HG02870 (cell line): ENCODE measurements around the gene NPR3.
"Not testable (repeated sequence)": the region's sequence is repeated elsewhere in the genome, so short reads cannot be mapped to it uniquely, and the experiment has no call there.

Source experiments
- ATAC-seq: cut with Tn5 transposase; IDR thresholded peaks from one replicate; pipeline ENCODE4 v1.9.1; 2021; ENCODE audit warnings: mild to moderate bottlenecking, moderate library complexity; ENCODE audit not compliant: unreplicated experiment

The NPR3 gene

DNA sequence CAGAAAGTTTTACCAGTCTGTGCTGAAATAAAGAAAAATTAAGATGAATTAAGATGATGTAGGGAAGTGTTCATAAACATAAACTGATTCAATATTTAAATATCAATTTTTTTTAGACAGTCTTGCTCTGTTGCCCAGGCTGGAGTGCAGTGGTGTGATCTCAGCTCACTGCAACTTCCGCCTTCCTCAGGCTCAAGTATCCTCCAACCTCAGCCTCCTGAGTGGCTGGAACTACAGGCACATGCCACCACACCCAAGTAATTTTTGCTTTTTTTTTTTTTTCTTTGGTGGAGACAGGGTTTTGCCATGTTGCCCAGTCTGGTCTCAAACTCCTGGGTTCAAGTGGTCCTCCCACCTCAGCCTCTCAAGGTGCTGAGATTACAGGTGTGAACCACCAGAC lies 94.3 kb downstream of the NPR3 start:
- ATAC-seq = not testable (repeated sequence)

DNA sequence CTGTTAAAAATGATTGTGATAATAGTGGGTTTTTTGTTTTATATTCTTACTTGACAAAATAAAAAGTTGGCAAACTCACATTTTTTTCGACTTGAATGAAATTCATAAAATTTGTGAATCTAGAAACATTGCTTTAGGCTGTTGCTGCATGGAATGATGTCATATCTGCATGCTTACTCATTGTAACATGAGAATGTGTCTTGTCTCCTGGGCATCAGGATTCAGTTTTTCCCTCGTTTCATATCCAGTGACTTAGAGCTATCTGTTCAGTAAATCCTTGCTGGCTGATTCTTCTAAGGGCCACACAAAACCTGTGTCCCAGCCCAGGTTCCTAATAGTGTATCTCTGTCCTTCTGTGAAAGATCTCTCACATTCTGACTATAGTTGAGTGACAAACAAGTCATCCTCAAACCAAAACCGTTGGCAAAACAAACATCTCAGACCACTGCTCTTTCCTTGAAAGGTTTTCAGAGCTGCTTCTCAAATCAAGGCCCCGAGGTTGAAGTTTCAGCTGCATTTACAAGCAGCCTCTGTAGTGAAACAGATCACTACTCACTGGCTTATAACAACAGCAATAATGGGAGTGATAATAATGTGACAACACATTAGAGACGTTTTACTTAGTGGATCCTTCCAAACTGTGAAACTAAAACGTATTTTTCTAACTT lies 95.0 kb downstream of the NPR3 start:
- no peak for ATAC-seq

DNA sequence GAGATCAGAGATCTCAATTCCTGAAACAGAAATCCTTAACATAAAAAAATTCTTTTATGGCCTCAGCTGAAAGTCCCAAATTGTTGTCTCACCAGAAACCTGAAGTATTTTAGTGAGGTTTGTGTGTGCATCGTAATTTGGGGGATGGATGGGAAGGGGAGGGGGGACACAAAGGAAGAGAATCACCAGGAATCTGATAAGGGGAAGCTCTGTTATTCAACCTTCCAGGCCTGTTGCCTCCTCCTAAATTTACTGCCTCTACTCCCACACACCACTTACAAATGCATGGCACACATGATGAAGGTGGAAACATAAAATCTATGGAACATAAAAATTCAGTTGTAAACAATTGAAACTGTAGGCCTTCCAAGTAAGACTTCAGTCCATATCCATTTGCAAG lies 97.7 kb downstream of the NPR3 start:
- ATAC-seq = no peak

DNA sequence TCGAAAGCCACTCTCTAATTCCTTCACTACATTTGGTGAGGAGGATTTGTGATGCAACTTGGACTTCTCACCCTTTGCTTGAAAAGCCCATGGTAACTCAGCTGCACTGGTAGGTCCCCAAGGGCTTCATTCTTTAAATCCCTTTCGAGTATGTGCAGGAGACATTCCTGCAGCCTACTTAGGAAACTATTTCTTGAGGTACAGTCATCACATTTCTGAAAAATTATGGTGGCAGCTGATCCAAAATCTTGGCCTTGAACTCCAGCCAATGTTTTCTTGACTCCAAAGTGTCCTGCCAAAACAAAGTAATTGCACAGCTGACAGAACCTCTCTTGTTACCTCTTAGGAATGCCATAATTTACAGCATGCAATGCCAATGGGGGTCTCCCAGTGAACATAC lies 99.7 kb downstream of the NPR3 start:
- ATAC-seq = no peak

DNA sequence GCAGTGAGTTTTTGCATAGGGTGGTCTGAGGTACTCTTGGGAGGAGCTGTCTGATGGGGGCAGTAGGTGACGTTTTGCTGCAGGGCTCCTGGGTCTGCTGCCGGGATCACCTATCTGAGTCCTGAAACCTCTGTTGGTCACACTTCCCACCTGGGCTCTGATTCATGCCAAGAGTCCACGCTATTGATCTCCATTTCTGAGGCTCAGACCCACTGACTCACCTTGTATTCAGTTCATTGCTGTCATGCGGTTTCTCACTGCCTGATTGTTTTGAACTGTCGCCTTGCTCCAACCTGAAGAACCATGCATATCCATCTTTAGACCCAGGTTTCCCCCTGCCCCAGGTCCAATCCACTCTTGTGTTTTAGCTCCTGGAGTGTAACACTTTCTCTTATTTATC lies 101.3 kb downstream of the NPR3 start:
- no peak for ATAC-seq

DNA sequence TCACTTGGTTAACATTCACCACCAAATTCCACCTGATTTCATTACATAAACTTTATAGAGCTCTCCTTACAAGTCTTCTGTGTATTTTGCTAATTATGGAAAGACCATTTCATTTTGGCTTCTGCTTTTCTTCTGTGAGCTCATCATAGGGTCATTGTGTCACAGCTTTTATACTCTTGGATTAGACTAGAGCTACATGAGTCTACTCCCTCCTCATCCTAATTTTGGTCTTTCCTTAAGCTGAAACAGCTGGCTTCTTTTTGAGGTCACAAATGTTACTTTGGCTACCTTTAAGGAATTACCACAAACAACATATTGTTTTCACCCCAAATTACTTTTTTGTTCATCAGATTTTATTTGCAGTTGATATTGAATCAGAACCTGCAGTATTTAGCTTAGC lies 103.0 kb downstream of the NPR3 start:
- ATAC-seq = no peak

DNA sequence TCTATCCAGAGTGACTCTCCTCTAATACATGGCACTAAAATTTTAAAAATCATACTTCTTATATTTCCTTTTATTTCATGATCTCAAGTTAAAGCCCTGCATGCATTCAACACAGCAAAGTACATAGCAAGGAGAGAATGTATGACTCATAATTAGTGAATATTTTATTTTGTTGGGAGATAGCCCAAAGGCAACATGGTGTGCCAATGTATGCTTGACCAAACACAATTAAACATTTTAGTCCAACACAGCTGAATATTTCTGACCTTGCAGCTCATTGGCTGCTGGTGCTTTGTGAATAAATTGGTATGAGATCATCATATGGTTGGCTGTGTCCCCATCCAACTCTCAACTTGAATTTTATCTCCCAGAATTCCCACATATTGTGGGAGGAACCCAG lies 103.5 kb downstream of the NPR3 start:
- ATAC-seq = no peak

DNA sequence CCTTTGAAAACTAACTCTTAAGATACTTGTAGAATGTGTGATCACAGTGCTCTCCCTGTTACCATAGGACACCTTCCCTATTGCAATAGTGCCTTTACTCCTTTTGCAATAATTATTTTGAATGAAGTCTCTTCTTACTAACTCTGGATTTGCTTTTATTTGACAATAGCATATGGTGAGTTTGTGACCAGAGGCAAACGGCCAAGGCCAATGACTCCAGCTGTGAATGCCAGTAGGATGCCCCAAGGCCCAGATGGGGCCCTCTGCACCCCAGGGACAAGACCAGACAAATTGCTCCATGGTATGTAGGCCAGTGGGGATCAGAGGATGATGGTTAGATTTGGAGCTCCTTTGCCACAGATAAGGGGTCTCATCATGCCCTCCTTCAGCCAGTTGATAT lies 116.9 kb downstream of the NPR3 start:
- ATAC-seq = no peak

DNA sequence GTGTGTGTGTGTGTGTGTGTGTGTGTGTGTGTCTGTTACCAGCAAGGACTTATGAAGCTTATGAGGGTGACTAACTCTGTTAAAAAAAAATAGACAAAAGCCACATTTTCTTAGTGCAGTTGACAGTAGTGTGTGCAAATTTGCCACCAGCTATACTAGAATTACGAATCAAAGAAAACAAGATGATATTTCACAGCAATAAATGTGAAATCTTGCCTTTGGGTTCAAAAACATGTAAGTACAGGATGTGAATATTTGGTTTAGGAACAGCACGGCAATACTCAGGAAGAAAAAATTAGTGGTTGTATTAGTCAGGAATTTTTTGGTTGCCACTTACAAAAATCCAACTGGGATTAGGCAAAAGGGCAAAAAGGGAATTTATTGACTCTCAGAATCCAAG lies 117.4 kb downstream of the NPR3 start:
- ATAC-seq = no peak

DNA sequence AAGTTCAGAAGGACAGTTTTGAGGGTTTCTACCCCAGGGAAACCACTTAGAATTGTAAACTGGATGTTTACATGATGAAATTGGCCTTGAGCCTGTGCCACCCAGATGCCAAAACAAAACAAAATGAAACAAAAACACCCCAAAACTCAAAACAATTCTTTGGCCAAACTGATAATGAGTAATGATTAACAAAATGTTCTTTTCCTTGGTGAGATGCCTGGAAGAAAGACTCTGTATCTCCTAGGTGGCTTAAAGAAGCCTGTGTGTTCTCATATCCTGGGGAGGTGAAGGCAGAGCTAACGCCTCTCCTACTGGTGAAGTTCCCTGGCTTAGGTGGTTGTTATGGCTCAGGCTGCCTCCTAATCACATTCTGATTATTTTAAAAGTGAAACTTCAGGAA lies 120.5 kb downstream of the NPR3 start:
- ATAC-seq = no peak

DNA sequence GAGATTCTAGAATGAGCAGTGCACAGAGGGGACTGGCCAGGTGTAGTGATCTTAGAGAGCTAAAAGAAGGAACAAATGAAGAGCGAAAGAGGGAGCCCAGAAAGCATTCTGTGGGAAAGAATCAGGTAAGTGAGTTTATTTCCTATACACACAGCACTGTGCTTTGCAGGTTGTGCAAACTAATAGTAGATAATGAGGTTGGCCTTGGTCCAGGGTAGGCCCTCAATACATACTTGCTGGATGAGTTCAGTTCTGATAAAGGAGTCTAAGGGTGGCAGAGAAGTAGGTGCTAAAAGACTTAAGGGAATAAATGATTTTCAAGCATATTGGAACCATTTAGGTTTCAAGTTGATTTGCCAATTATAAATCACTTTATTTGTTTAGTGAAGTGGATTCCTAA lies 122.0 kb downstream of the NPR3 start:
- no peak for ATAC-seq

DNA sequence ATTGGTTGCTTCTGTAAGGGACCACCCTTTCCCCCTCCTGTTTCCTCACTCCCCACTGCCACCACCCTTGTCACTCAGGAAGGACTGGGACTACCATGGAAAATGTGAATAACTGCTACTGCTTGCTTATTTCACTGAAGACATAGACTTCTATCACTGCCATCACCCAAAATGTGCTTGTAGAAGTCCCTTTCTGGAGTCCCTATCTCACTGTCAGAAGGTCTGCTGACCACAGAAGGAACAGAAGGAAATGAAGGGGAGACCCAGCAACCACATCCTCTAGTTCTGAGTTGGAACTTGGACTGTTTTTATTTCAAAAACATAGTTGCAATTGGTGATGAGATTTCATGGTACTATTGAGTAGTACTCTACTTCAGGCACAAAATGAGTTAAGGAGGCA lies 122.5 kb downstream of the NPR3 start:
- no peak for ATAC-seq

DNA sequence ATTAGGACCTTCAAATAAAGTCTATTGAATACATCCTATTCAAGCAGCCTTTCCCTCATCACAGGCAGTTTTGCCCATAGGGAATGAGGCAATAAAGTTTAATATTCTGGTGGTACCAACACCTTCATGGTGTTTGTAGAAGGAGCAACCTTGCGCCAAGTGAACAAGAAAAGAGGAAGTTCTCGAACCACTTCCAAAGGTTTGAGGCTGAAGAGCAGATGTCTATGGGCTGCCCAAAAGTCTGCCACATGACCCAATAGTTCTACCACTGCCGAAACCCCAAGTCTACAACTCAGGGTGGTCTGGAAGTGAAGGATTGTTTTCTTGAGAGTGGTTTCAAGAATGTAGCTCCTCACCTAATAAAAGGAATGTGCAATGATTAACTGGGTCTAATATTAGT lies 123.1 kb downstream of the NPR3 start:
- no peak for ATAC-seq

DNA sequence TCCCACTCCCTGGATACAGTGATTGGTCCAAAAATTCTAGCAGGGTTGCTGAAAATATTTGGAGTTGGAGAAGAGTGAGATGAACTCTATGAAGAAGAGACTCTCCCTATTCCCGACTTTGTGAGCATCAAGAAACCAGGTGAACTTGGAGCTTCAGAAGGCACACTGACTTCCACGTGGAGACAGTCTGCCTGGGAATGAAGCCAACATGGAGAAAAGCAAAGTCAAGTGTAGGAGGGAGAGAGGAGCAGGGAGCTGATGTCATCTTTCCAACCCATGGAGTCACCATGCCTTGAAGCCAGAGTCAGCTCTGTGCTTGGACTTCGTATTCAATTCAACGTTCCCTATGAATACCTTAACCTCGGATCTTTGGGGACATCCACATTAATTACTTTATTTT lies 125.1 kb downstream of the NPR3 start:
- no peak for ATAC-seq

DNA sequence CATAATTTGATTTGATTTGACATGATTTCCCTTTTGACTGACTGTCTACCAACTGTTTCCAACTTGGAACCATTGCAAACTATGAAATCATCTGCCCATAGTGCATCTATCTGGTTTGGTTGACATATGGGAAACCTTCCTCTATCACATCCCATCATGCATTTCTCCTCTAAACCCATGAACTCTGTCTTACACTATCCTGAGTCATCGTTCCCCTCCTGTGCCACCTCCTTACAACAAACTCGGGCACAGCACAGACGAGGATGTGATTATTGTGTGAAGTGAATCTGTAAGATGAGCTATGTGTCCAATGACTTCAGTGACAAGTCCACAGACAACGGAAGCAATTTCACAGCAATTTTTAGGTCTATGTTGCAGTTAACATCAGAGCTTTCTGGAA lies 126.1 kb downstream of the NPR3 start:
- no peak for ATAC-seq

DNA sequence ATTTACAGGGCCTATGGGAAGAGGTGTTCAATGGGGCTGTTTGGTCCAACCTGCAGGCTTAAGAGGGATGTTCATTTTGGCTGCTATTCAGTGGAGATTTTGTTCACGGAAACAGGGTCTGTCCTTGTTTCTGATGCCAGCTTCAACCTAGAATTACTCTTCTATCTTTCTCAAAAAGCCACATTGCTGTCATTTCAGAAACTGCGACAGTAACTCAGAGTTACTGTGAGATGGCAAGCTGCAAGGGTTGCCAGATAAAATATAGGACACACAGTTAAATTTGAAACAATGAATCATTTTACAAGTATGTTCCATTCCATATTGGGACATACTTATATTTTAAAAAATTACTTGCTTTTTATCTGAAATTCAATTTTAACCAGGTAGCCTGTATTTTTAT lies 128.0 kb downstream of the NPR3 start:
- no peak for ATAC-seq

DNA sequence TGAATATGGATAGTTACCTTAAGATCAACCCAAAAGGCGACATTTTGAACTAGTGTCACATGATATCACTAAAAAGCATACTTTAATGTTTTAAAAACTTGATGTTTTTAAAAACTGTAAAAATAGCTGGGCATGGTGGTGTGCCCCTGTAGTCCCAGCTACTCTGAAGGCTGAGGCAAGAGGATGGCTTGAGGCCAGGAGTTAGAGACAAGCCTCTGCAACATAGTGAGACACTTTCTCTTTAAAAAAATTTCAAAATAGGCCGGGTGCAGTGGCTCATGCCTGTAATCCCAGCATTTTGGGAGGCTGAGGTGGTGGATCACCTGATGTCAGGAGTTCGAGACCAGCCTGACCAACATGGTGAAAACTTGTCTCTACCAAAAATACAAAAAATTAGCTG lies 129.5 kb downstream of the NPR3 start:
- ATAC-seq = no peak
